K562 (cell line): ENCODE results near the gene FHIT. TPM values are rescaled to one million over a fixed set of nuclear protein-coding genes. Genes with fewer than 3 reads are reported as not detected.

Experiments used
- BHLHE40 ChIP-seq: IDR thresholded peaks from 2 replicates; pipeline ENCODE4 v1.6.1; 2011; ENCODE audit warnings: low read length, improper control_type of control experiment
- BRD9 ChIP-seq: fragments of 450-650 bp; IDR thresholded peaks from 2 replicates; pipeline ENCODE4 v1.6.1; 2018; ENCODE audit warnings: low read depth; ENCODE audit not compliant: partially characterized antibody
- GTF2E2 ChIP-seq: fragments of 200-800 bp; sonication (Bioruptor generic); IDR thresholded peaks from 2 replicates; pipeline ENCODE4 v1.6.1; 2016; ENCODE audit warnings: missing genetic modification characterization, missing compliant biosample characterization
- ILK ChIP-seq: fragments of 450-650 bp; IDR thresholded peaks from 2 replicates; pipeline ENCODE4 v1.6.1; 2016; ENCODE audit warnings: missing genetic modification characterization, low read depth, mild to moderate bottlenecking, missing compliant biosample characterization, moderate library complexity, borderline replicate concordance
- PRMT5 ChIP-seq: sonication (generic); formaldehyde crosslinking; IDR thresholded peaks from 2 replicates; pipeline ENCODE4 v1.5.0; 2020; ENCODE audit warnings: missing genetic modification reagents
- RBM25 ChIP-seq: fragments of 200-400 bp; formaldehyde crosslinking; IDR thresholded peaks from 2 replicates; pipeline ENCODE4 v1.6.1; 2018; ENCODE audit warnings: low read length, low read depth, moderate library complexity; ENCODE audit not compliant: severe bottlenecking
- WHSC1 ChIP-seq: IDR thresholded peaks from one replicate; pipeline ENCODE4 v1.6.1; 2012; ENCODE audit warnings: low read length, control low read depth, inconsistent platforms
- ZFP30 ChIP-seq: fragments of 250-450 bp; sonication (Bioruptor Pico); IDR thresholded peaks from 2 replicates; pipeline ENCODE4 v1.8.0; 2022; ENCODE audit warnings: moderate library complexity, mild to moderate bottlenecking, inconsistent platforms, borderline replicate concordance
- polyA plus RNA-seq, 8 experiments: library from polyadenylated mRNA; depleted of rRNA in 4 of 8; stranded (reverse) in 5 of 8; unstranded in 3 of 8; fragments of >200 nt; fragmentation: Nextera tagmentation in 2 of 8; fragmentation: Illumina TruSeq in 1 of 8; extraction: Ambion mirVana in 2 of 8; extraction: Trizol in 1 of 8; gene quantifications; 2 replicates each; pipeline versions ENCODE4 v1.2.1 to v1.2.3, GENCODE V29; 2011 to 2014; ENCODE audit warnings: inconsistent platforms in 1 of 8, missing spikeins in 1 of 8
- total RNA-seq, 7 experiments: library from RNA; depleted of rRNA in 6 of 7; stranded (reverse); fragments of >200 nt in 6 of 7; fragmentation: Illumina TruSeq in 2 of 7; extraction: Trizol in 2 of 7; gene quantifications; 2 replicates each; pipeline versions ENCODE4 v1.2.1 to v1.2.3, GENCODE V29; 2011 to 2021; ENCODE audit warnings: low replicate concordance in 1 of 7
- TF ChIP-seq, protein P1 (sequence below), 2 experiments: IDR thresholded peaks; 2 replicates each; pipeline ENCODE4 v1.6.1; 2011; ENCODE audit warnings: borderline replicate concordance in 1 of 2, control low read depth in 1 of 2, low read depth in 1 of 2, low read length in 1 of 2, mild to moderate bottlenecking in 1 of 2, mixed read lengths in 1 of 2, moderate library complexity in 1 of 2; ENCODE audit not compliant: insufficient read depth in 1 of 2, insufficient read length in 1 of 2, poor library complexity in 1 of 2, severe bottlenecking in 1 of 2; ENCODE audit errors: extremely low read depth in 1 of 2
- TF ChIP-seq, protein P2 (sequence below): sonication (generic); formaldehyde crosslinking; IDR thresholded peaks from 2 replicates; pipeline ENCODE4 v1.8.0; 2022; ENCODE audit warnings: mild to moderate bottlenecking, missing genetic modification reagents, borderline replicate concordance
- TF ChIP-seq, protein P3 (sequence below): fragments of 450-650 bp; IDR thresholded peaks from 2 replicates; pipeline ENCODE4 v1.6.1; 2016; ENCODE audit warnings: mild to moderate bottlenecking, moderate library complexity

Gene FHIT
- total and polyA plus RNA-seq, 9 of the 15 experiments (the other 6 are each of a cell fraction or from before 2014, with no cell fraction given), result 1.7 to 9.1 (median 4.3) TPM

DNA sequence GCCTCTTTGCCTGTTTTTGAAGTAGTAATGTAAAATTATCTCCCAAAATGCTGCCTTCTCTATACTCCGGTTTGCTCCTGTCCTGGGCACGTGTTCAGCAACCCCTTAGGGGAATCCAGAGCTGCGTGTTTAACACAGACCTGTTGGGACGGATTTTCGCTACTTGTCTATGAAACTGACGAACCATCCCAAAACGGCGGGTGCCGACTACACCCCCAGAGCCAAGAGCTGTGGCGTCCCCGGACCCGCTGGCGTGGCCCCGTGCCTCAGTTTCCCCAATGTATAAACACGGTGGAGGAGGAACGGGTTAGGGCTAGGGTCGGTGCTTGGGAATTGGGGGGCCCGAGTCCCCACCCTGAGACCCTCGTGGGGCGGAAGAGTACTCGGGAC is 473 bp downstream of the FHIT start (continued):
- TF ChIP-seq, protein P1, sequence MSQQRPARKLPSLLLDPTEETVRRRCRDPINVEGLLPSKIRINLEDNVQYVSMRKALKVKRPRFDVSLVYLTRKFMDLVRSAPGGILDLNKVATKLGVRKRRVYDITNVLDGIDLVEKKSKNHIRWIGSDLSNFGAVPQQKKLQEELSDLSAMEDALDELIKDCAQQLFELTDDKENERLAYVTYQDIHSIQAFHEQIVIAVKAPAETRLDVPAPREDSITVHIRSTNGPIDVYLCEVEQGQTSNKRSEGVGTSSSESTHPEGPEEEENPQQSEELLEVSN (IDR thresholded peaks at IDR 0.05; ENCODE audit: borderline replicate concordance in 1 of 2, extremely low read depth in 1 of 2, insufficient read depth in 1 of 2, insufficient read length in 1 of 2, low read depth in 1 of 2, low read length in 1 of 2, poor library complexity in 1 of 2, severe bottlenecking in 1 of 2), result peak in 1 of 2 experiments; percentile 63
- no peak for TF ChIP-seq PRMT5 (CRISPR knock-in tag)
- TF ChIP-seq, protein P2, sequence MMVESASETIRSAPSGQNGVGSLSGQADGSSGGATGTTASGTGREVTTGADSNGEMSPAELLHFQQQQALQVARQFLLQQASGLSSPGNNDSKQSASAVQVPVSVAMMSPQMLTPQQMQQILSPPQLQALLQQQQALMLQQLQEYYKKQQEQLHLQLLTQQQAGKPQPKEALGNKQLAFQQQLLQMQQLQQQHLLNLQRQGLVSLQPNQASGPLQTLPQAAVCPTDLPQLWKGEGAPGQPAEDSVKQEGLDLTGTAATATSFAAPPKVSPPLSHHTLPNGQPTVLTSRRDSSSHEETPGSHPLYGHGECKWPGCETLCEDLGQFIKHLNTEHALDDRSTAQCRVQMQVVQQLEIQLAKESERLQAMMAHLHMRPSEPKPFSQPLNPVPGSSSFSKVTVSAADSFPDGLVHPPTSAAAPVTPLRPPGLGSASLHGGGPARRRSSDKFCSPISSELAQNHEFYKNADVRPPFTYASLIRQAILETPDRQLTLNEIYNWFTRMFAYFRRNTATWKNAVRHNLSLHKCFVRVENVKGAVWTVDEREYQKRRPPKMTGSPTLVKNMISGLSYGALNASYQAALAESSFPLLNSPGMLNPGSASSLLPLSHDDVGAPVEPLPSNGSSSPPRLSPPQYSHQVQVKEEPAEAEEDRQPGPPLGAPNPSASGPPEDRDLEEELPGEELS, result no peak
- TF ChIP-seq, protein P3, sequence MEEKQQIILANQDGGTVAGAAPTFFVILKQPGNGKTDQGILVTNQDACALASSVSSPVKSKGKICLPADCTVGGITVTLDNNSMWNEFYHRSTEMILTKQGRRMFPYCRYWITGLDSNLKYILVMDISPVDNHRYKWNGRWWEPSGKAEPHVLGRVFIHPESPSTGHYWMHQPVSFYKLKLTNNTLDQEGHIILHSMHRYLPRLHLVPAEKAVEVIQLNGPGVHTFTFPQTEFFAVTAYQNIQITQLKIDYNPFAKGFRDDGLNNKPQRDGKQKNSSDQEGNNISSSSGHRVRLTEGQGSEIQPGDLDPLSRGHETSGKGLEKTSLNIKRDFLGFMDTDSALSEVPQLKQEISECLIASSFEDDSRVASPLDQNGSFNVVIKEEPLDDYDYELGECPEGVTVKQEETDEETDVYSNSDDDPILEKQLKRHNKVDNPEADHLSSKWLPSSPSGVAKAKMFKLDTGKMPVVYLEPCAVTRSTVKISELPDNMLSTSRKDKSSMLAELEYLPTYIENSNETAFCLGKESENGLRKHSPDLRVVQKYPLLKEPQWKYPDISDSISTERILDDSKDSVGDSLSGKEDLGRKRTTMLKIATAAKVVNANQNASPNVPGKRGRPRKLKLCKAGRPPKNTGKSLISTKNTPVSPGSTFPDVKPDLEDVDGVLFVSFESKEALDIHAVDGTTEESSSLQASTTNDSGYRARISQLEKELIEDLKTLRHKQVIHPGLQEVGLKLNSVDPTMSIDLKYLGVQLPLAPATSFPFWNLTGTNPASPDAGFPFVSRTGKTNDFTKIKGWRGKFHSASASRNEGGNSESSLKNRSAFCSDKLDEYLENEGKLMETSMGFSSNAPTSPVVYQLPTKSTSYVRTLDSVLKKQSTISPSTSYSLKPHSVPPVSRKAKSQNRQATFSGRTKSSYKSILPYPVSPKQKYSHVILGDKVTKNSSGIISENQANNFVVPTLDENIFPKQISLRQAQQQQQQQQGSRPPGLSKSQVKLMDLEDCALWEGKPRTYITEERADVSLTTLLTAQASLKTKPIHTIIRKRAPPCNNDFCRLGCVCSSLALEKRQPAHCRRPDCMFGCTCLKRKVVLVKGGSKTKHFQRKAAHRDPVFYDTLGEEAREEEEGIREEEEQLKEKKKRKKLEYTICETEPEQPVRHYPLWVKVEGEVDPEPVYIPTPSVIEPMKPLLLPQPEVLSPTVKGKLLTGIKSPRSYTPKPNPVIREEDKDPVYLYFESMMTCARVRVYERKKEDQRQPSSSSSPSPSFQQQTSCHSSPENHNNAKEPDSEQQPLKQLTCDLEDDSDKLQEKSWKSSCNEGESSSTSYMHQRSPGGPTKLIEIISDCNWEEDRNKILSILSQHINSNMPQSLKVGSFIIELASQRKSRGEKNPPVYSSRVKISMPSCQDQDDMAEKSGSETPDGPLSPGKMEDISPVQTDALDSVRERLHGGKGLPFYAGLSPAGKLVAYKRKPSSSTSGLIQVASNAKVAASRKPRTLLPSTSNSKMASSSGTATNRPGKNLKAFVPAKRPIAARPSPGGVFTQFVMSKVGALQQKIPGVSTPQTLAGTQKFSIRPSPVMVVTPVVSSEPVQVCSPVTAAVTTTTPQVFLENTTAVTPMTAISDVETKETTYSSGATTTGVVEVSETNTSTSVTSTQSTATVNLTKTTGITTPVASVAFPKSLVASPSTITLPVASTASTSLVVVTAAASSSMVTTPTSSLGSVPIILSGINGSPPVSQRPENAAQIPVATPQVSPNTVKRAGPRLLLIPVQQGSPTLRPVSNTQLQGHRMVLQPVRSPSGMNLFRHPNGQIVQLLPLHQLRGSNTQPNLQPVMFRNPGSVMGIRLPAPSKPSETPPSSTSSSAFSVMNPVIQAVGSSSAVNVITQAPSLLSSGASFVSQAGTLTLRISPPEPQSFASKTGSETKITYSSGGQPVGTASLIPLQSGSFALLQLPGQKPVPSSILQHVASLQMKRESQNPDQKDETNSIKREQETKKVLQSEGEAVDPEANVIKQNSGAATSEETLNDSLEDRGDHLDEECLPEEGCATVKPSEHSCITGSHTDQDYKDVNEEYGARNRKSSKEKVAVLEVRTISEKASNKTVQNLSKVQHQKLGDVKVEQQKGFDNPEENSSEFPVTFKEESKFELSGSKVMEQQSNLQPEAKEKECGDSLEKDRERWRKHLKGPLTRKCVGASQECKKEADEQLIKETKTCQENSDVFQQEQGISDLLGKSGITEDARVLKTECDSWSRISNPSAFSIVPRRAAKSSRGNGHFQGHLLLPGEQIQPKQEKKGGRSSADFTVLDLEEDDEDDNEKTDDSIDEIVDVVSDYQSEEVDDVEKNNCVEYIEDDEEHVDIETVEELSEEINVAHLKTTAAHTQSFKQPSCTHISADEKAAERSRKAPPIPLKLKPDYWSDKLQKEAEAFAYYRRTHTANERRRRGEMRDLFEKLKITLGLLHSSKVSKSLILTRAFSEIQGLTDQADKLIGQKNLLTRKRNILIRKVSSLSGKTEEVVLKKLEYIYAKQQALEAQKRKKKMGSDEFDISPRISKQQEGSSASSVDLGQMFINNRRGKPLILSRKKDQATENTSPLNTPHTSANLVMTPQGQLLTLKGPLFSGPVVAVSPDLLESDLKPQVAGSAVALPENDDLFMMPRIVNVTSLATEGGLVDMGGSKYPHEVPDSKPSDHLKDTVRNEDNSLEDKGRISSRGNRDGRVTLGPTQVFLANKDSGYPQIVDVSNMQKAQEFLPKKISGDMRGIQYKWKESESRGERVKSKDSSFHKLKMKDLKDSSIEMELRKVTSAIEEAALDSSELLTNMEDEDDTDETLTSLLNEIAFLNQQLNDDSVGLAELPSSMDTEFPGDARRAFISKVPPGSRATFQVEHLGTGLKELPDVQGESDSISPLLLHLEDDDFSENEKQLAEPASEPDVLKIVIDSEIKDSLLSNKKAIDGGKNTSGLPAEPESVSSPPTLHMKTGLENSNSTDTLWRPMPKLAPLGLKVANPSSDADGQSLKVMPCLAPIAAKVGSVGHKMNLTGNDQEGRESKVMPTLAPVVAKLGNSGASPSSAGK, result peak; percentile 80
- no peak for TF ChIP-seq GTF2E2 (tag)
- peak; percentile 26 for TF ChIP-seq BRD9
- TF ChIP-seq WHSC1, result no peak
- TF ChIP-seq ZFP30 (CRISPR knock-in tag), result no peak
- 0 out of 2 replicates have a peak, but pooled peaks have one; percentile 50 for TF ChIP-seq BHLHE40
- no peak for TF ChIP-seq RBM25
- TF ChIP-seq ILK (tag), result no peak
